OCI-LY3 (cell line): ENCODE measurements around the gene RNF38.

Experiments used
- EZH2phosphoT487 ChIP-seq: fragments of 200-600 bp; shearing (Covaris generic); IDR thresholded peaks from 2 replicates; pipeline ENCODE4 v1.6.1; 2018; ENCODE audit warnings: antibody characterized with exemption, mixed run types, low read depth
- TF ChIP-seq, protein P1 (sequence below): fragments of 200-600, 300-600 bp; sonication (generic); IDR thresholded peaks from 2 replicates; pipeline ENCODE4 v1.5.1; 2014; ENCODE audit warnings: antibody characterized with exemption, low read length, low read depth

DNA sequence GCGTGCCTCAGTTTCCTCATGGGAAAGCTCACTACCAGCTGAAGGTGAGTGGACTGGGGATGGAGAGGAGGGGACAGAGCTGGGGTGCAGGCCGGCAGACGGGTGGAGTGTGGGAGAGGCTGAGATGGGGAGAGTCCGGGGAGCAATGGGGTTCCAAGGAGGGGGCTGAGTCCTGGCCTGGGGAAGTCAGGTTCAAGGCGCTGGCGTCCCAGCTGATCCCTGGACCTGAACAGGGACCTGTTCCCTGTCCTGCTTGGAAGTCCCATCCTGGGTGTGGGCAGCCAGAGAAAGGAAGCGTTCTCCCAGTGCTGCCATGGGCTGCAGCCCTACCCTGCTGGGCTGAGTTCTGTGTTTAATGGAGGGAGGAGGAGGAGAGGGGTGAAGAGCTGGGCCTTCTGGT, 80.9 kb downstream of the RNF38 start:
- TF ChIP-seq, protein P1, sequence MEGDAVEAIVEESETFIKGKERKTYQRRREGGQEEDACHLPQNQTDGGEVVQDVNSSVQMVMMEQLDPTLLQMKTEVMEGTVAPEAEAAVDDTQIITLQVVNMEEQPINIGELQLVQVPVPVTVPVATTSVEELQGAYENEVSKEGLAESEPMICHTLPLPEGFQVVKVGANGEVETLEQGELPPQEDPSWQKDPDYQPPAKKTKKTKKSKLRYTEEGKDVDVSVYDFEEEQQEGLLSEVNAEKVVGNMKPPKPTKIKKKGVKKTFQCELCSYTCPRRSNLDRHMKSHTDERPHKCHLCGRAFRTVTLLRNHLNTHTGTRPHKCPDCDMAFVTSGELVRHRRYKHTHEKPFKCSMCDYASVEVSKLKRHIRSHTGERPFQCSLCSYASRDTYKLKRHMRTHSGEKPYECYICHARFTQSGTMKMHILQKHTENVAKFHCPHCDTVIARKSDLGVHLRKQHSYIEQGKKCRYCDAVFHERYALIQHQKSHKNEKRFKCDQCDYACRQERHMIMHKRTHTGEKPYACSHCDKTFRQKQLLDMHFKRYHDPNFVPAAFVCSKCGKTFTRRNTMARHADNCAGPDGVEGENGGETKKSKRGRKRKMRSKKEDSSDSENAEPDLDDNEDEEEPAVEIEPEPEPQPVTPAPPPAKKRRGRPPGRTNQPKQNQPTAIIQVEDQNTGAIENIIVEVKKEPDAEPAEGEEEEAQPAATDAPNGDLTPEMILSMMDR: no peak
- TF ChIP-seq EZH2phosphoT487: no peak
